ENCODE data around the gene GNG7.

DNA sequence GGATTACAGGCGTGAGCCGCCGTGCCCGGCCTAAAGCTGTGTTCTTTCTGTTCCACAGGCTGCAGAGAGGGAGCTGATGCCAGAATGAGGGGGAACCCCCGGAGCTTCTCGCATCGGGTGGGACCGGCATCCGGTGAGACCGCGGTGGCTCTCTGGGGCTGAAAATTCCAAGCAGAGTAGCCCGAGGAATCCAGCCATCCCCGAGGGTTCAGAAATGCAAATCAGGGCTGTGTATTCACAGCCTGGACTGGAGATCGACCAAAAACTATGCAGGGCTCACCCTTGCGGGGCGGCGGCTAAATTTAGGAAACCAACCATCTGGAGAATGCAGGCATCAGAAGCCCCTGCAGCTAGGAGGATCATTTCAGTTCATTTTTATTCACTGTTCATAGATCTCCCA lies 99.2 kb downstream of the GNG7 start:
- TF ChIP-seq, protein P1, sequence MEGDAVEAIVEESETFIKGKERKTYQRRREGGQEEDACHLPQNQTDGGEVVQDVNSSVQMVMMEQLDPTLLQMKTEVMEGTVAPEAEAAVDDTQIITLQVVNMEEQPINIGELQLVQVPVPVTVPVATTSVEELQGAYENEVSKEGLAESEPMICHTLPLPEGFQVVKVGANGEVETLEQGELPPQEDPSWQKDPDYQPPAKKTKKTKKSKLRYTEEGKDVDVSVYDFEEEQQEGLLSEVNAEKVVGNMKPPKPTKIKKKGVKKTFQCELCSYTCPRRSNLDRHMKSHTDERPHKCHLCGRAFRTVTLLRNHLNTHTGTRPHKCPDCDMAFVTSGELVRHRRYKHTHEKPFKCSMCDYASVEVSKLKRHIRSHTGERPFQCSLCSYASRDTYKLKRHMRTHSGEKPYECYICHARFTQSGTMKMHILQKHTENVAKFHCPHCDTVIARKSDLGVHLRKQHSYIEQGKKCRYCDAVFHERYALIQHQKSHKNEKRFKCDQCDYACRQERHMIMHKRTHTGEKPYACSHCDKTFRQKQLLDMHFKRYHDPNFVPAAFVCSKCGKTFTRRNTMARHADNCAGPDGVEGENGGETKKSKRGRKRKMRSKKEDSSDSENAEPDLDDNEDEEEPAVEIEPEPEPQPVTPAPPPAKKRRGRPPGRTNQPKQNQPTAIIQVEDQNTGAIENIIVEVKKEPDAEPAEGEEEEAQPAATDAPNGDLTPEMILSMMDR (conservative IDR thresholded peaks at IDR 0.05; ENCODE audit: low read depth, low read length): no peak
- TF ChIP-seq EZH2 (IDR thresholded peaks at IDR 0.05; ENCODE audit: low read length, unreplicated experiment): no peak
